ENCODE measurements around the gene SLC5A10. TPM values are rescaled to one million over a fixed set of nuclear protein-coding genes. Genes with fewer than 3 reads are reported as not detected.

Gene SLC5A10
- not detected for total RNA-seq

DNA sequence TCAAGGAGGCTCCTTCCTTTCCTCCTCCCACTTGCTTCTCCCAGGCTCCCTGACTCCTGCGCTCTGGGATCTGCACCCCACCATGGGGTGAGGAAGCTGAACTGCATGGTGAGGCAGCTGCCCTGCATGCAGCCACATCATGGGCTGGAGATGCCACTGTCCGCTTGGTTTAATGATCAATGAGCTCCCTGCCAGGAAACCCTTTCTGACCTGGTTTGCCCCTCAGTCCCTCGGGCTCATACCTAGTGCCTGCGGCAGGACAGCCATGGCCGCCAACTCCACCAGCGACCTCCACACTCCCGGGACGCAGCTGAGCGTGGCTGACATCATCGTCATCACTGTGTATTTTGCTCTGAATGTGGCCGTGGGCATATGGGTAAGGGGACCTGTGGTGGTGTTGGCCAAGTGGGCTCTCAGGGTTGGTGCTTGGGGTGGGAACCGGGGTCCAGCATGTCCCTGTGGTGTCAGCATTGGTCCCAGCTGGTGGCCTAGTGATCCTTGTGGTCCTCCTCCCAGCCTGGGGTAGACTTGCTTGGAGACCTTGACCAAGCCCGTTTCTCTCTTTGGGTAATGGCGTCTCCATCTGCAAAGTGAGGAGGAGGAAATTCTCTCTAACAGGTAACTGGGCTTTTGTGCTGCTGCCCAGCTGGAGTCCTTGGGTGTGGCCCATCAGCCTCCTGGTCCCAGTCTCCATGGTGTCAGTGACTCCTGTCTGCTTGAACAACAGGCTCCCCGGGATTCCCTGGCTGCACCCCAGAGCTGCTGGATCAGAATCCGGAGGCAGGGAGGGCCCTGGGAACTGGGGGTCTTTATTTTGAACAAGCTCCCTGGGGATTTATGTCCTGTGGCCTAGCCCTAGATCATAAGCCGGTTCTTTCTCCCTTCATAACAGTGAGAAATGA lies at the start of gene SLC5A10:
Gene SLC5A10 (plus strand): TSS at position 225 of the 902 bp plus-strand sequence. CDS start 41 bp downstream, at position 266.
- Histone ChIP-seq H3K9me3 (no peaks in the 10 kb centered on the region), H3K27me3 (peaks cover 11% of the 10 kb centered on the region), H3K27ac (no peak within 1 kb of the TSS), H3K4me1 (no peaks in the 10 kb centered on the region), H3K36me3 (no peaks in the 10 kb centered on the region), H3K4me3 (no peak within 1 kb of the TSS)
- TF ChIP-seq EP300 (IDR thresholded peaks at IDR 0.05), result no peak
- no peak for TF ChIP-seq POLR2A (IDR thresholded peaks at IDR 0.05)
- no peak for TF ChIP-seq POLR2AphosphoS5 (IDR thresholded peaks at IDR 0.05)
- TF ChIP-seq, protein P1, sequence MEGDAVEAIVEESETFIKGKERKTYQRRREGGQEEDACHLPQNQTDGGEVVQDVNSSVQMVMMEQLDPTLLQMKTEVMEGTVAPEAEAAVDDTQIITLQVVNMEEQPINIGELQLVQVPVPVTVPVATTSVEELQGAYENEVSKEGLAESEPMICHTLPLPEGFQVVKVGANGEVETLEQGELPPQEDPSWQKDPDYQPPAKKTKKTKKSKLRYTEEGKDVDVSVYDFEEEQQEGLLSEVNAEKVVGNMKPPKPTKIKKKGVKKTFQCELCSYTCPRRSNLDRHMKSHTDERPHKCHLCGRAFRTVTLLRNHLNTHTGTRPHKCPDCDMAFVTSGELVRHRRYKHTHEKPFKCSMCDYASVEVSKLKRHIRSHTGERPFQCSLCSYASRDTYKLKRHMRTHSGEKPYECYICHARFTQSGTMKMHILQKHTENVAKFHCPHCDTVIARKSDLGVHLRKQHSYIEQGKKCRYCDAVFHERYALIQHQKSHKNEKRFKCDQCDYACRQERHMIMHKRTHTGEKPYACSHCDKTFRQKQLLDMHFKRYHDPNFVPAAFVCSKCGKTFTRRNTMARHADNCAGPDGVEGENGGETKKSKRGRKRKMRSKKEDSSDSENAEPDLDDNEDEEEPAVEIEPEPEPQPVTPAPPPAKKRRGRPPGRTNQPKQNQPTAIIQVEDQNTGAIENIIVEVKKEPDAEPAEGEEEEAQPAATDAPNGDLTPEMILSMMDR (IDR thresholded peaks at IDR 0.05), result no peak
- no peak for ATAC-seq
- WGBS, 2 donors (ENCODE audit: low coverage in 1 of 2), result 86 to 100% methylated on average over 2 of the region's 17 CpGs

DNA sequence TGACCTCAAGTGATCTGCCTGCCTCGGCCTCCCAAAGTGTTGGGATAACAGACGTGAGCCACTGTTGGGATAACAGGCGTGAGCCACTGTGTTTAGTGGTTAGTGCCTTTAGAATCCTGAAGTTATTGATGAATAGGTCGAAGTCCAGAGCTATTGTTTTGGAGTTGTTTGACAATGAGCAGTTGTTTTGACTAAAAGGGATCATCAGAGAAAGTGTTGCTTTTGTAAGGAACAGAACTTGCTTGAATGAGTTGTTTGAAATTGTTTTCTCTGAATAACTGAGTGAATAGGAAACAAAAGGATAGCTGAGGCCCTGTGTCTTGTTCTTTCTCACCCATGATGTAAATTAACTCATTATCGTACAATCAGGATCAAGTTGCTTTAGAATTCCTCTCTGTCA lies 47.5 kb upstream of the SLC5A10 start:
- WGBS, 2 donors (ENCODE audit: low coverage in 1 of 2), result 86 to 90% methylated on average over 1 to 2 of the region's 5 CpGs
- Histone ChIP-seq H3K27me3 (no peaks in the 10 kb centered on the region), H3K9me3 (no peaks in the 10 kb centered on the region), H3K4me3 (no peak overlapping the region), H3K4me1 (peaks cover 0 to 11% (median 0%) of the 10 kb centered on the region in 3 donors), H3K36me3 (peaks cover 0 to 76% of the 10 kb centered on the region in 2 donors), H3K27ac (no peak overlapping the region)
- TF ChIP-seq POLR2AphosphoS5 (IDR thresholded peaks at IDR 0.05), result no peak
- no peak for TF ChIP-seq EP300 (IDR thresholded peaks at IDR 0.05)
- TF ChIP-seq, protein P1 (IDR thresholded peaks at IDR 0.05), result no peak
- TF ChIP-seq POLR2A (IDR thresholded peaks at IDR 0.05), result no peak
- ATAC-seq, result no peak

DNA sequence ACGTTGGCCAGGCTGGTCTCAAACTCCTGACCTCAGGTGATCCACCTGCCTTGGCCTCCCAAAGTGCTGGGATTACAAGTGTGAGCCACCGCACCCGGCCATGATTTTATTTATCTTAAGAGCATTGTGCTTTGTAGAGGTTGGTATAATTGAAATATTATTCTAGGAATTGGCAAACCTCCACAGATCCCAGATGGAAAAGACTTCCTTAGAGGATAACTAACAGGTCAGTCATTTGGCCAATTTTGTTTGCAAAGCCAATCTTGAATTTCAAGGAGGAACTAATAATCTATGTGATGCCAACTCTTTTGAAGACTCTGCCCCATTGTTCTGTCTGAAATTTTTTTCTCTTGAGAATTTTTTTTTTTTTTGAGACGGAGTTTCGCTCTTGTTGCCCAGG lies 46.7 kb upstream of the SLC5A10 start:
- TF ChIP-seq, protein P1 (IDR thresholded peaks at IDR 0.05), result no peak
- TF ChIP-seq POLR2A (IDR thresholded peaks at IDR 0.05) (no peak), EP300 (IDR thresholded peaks at IDR 0.05) (no peak), POLR2AphosphoS5 (IDR thresholded peaks at IDR 0.05) (no peak)
- Histone ChIP-seq H3K27ac (no peak overlapping the region), H3K9me3 (no peaks in the 10 kb centered on the region), H3K4me3 (no peak overlapping the region), H3K27me3 (no peaks in the 10 kb centered on the region), H3K36me3 (peaks cover 0 to 78% of the 10 kb centered on the region in 2 donors), H3K4me1 (peaks cover 0 to 11% (median 0%) of the 10 kb centered on the region in 3 donors)
- 68 to 83% methylated on average over 1 to 5 of the region's 5 CpGs for WGBS, 2 donors (ENCODE audit: low coverage in 1 of 2)
- ATAC-seq, result no peak

DNA sequence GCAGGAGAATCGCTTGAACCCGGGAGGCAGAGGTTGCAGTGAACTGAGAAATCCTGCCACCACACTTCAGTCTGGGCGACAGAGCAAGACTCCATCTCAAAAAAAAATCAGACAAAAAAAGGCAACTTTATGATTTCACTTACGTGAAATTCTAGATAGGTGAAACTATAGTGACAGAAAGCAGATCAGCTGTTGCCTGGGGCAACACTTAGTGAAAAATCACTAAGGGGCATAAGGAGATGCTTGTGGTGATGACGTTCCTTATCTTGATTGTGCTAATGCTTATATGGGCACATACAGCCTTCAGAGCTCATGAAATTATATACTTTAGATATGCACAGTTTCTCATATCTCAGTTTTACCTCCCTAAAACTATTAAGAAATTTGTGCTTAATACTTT lies 41.6 kb upstream of the SLC5A10 start:
- no peak for ATAC-seq
- Histone ChIP-seq H3K27ac (no peak overlapping the region), H3K4me1 (no peaks in the 10 kb centered on the region), H3K9me3 (no peaks in the 10 kb centered on the region), H3K4me3 (no peak overlapping the region), H3K36me3 (peaks cover 0 to 82% of the 10 kb centered on the region in 2 donors), H3K27me3 (no peaks in the 10 kb centered on the region)
- WGBS, 2 donors (ENCODE audit: low coverage in 1 of 2), result 91 to 94% methylated on average over 4 to 5 of the region's 5 CpGs
- TF ChIP-seq EP300 (IDR thresholded peaks at IDR 0.05) (no peak), POLR2AphosphoS5 (IDR thresholded peaks at IDR 0.05) (no peak), POLR2A (IDR thresholded peaks at IDR 0.05) (no peak)
- TF ChIP-seq, protein P1 (IDR thresholded peaks at IDR 0.05), result no peak

DNA sequence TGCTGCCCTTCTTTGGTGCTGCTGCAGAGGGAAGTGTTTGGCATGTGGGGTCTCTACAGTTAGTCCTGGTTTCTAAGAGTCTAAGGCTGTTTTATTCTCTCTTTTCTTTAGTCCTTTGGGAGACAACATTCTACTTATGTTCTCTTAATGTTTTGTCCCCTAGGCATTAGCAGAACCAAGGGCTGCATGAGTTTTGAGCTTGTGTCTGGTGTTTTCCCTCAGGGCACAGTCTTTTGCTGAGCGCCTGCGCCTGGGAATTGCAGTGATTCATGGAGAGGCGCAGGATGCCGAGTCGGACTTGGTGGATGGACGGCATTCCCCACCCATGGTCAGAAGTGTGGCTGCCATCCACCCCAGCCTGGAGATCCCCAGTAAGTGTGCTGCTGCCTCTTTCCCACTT lies 41.1 kb upstream of the SLC5A10 start:
- Histone ChIP-seq H3K27me3 (no peaks in the 10 kb centered on the region), H3K4me1 (no peaks in the 10 kb centered on the region), H3K9me3 (no peaks in the 10 kb centered on the region), H3K27ac (no peak overlapping the region), H3K36me3 (peaks cover 0 to 82% of the 10 kb centered on the region in 2 donors), H3K4me3 (no peak overlapping the region)
- ATAC-seq, result no peak
- no peak for TF ChIP-seq POLR2AphosphoS5 (IDR thresholded peaks at IDR 0.05)
- no peak for TF ChIP-seq EP300 (IDR thresholded peaks at IDR 0.05)
- no peak for TF ChIP-seq POLR2A (IDR thresholded peaks at IDR 0.05)
- TF ChIP-seq, protein P1 (IDR thresholded peaks at IDR 0.05), result no peak
- 70% methylated on average over 2 of the region's 6 CpGs; no CpG with 5 or more reads in 1 of the 2 donors for WGBS, 2 donors (ENCODE audit: low coverage in 1 of 2)

Data from gastroesophageal sphincter (tissue), 4 donors.